HepG2 (cell line): Measurements from ENCODE around the gene IL17C. TPM values are rescaled to one million over a fixed set of nuclear protein-coding genes. Genes with fewer than 3 reads are reported as not detected.

Source experiments
- FOSL1 ChIP-seq: sonication (generic); formaldehyde crosslinking; IDR thresholded peaks from 2 replicates; pipeline ENCODE4 v1.9.0; 2021; ENCODE audit warnings: missing genetic modification reagents, borderline replicate concordance
- HMG20B ChIP-seq: conservative IDR thresholded peaks from 2 replicates; pipeline ENCODE4 v1.6.1; 2016; ENCODE audit warnings: missing genetic modification reagents, missing compliant biosample characterization
- KDM5A ChIP-seq: fragments of 200-600 bp; sonication (generic); IDR thresholded peaks from 2 replicates; pipeline ENCODE4 v1.7.0; 2018; ENCODE audit warnings: antibody characterized with exemption, mild to moderate bottlenecking, low read length, borderline replicate concordance
- NAIF1 ChIP-seq: sonication (generic); formaldehyde crosslinking; IDR thresholded peaks from 2 replicates; pipeline ENCODE4 v1.5.0; 2020; ENCODE audit warnings: mild to moderate bottlenecking, missing genetic modification reagents, borderline replicate concordance
- RARG ChIP-seq: sonication (generic); formaldehyde crosslinking; IDR thresholded peaks from 2 replicates; pipeline ENCODE4 v1.4.0; 2020; ENCODE audit warnings: low read depth, mild to moderate bottlenecking, missing genetic modification reagents
- RNF2 ChIP-seq: fragments of 450-650 bp; conservative IDR thresholded peaks from 2 replicates; pipeline ENCODE4 v1.6.1; 2016; ENCODE audit warnings: low read depth
- SRSF4 ChIP-seq: fragments of 200-400 bp; formaldehyde crosslinking; IDR thresholded peaks from one replicate; pipeline ENCODE4 v1.6.1; 2018; ENCODE audit warnings: mild to moderate bottlenecking, low read depth, low read length, moderate library complexity; ENCODE audit not compliant: poor library complexity, severe bottlenecking
- ZBTB7B ChIP-seq: sonication (generic); formaldehyde crosslinking; IDR thresholded peaks from 2 replicates; pipeline ENCODE4 v1.4.0; 2020; ENCODE audit warnings: missing genetic modification reagents
- ZC3H13 ChIP-seq: sonication (generic); formaldehyde crosslinking; IDR thresholded peaks from 2 replicates; pipeline ENCODE4 v1.8.1; 2023; ENCODE audit warnings: mild to moderate bottlenecking, missing genetic modification reagents, moderate library complexity
- ZNF207 ChIP-seq: fragments of 450-650 bp; IDR thresholded peaks from 2 replicates; pipeline ENCODE4 v1.6.1; 2016; ENCODE audit warnings: antibody characterized with exemption, borderline replicate concordance
- ZNF317 ChIP-seq: sonication (generic); formaldehyde crosslinking; IDR thresholded peaks from 2 replicates; pipeline ENCODE4 v1.5.0; 2020; ENCODE audit warnings: mild to moderate bottlenecking, missing genetic modification reagents
- ZNF326 ChIP-seq: sonication (generic); formaldehyde crosslinking; IDR thresholded peaks from 2 replicates; pipeline ENCODE4 v1.4.0; 2020; ENCODE audit warnings: missing genetic modification reagents, borderline replicate concordance
- ZNF350 ChIP-seq: sonication (generic); formaldehyde crosslinking; IDR thresholded peaks from 2 replicates; pipeline ENCODE4 v1.4.0; 2020; ENCODE audit warnings: mild to moderate bottlenecking, low read depth, missing genetic modification reagents, borderline replicate concordance
- ZNF367 ChIP-seq: sonication (generic); formaldehyde crosslinking; IDR thresholded peaks from 2 replicates; pipeline ENCODE4 v1.4.0; 2020; ENCODE audit warnings: missing genetic modification reagents, borderline replicate concordance
- ZNF674 ChIP-seq: sonication (generic); formaldehyde crosslinking; IDR thresholded peaks from 2 replicates; pipeline ENCODE4 v1.5.0; 2020; ENCODE audit warnings: low read depth, mild to moderate bottlenecking, missing genetic modification reagents
- polyA plus RNA-seq, 8 experiments: library from polyadenylated mRNA; depleted of rRNA in 3 of 8; stranded (reverse) in 7 of 8; unstranded in 1 of 8; fragments of >200 nt; fragmentation: Illumina TruSeq in 4 of 8; extraction: Trizol in 4 of 8; gene quantifications; 2 replicates each; pipeline versions ENCODE4 v1.2.1 to v1.2.3, GENCODE V29; 2011 to 2016; ENCODE audit warnings: low read depth in 4 of 8, missing spikeins in 1 of 8, mixed read lengths in 1 of 8; ENCODE audit not compliant: insufficient read depth in 1 of 8
- total RNA-seq, 5 experiments: library from RNA; depleted of rRNA; stranded (reverse); fragments of >200 nt; fragmentation: Illumina TruSeq; extraction: Trizol; gene quantifications; 2 replicates each; pipeline ENCODE4 v1.2.3, GENCODE V29; 2016; ENCODE audit warnings: low read depth in 1 of 5
- TF ChIP-seq, protein P1 (sequence below): sonication (generic); formaldehyde crosslinking; IDR thresholded peaks from one replicate; pipeline ENCODE4 v1.5.1; 2020; ENCODE audit warnings: mild to moderate bottlenecking, missing genetic modification reagents; ENCODE audit errors: not compliant biosample characterization
- TF ChIP-seq, protein P2 (sequence below): IDR thresholded peaks from 2 replicates; pipeline ENCODE4 v1.6.1; 2016
- TF ChIP-seq, protein P3 (sequence below): sonication (generic); formaldehyde crosslinking; IDR thresholded peaks from 2 replicates; pipeline ENCODE4 v1.5.0; 2020; ENCODE audit warnings: missing genetic modification reagents

The IL17C gene
- total and polyA plus RNA-seq, 2 of the 13 experiments (the other 11 are each of a cell fraction or from before 2014, with no cell fraction given), result not detected

DNA sequence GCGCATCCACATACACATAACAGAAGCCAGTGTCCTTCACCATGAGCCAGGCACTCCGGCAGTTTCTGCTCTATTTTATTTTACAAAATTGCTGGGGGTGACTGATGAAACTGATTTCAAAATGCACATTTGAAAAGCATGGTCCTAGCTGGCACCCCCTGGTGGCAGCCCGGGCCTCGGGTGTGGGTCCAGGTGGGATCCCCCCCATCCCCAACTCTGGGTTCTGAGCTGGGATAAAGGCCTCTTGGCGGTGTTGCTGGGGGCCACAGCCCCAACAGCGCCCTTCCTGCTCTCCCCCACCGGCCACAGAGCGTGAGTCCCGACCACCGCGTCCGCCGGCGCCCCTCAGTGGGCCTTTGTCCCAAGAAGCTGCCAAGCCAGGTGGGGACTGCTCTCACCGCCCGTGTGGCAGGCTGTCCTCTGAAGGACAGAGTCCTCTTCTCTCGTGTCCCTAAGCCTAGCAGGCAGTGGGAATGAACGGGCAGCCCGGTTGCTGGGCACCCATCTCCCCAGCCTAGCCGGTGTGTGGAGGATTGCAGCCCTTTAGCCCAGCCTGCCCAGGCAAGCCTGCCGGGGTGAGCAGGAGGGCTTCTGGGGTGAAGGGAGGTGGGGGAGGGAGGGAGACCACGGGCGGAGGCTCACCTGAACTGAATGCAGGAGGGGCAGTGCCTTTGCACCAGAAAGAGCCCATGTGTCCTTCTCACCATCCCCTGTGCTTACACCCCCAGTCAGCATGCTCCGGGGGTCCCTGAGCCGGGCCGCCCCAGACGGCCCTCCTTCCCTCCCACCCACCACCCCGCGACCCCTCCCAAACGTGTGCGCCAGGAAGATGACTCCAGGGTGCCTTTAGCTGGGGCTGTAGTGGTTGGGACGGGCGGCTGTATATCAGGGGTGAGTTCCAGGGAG, 47.0 kb downstream of the IL17C start (continued):
- TF ChIP-seq, protein P1, sequence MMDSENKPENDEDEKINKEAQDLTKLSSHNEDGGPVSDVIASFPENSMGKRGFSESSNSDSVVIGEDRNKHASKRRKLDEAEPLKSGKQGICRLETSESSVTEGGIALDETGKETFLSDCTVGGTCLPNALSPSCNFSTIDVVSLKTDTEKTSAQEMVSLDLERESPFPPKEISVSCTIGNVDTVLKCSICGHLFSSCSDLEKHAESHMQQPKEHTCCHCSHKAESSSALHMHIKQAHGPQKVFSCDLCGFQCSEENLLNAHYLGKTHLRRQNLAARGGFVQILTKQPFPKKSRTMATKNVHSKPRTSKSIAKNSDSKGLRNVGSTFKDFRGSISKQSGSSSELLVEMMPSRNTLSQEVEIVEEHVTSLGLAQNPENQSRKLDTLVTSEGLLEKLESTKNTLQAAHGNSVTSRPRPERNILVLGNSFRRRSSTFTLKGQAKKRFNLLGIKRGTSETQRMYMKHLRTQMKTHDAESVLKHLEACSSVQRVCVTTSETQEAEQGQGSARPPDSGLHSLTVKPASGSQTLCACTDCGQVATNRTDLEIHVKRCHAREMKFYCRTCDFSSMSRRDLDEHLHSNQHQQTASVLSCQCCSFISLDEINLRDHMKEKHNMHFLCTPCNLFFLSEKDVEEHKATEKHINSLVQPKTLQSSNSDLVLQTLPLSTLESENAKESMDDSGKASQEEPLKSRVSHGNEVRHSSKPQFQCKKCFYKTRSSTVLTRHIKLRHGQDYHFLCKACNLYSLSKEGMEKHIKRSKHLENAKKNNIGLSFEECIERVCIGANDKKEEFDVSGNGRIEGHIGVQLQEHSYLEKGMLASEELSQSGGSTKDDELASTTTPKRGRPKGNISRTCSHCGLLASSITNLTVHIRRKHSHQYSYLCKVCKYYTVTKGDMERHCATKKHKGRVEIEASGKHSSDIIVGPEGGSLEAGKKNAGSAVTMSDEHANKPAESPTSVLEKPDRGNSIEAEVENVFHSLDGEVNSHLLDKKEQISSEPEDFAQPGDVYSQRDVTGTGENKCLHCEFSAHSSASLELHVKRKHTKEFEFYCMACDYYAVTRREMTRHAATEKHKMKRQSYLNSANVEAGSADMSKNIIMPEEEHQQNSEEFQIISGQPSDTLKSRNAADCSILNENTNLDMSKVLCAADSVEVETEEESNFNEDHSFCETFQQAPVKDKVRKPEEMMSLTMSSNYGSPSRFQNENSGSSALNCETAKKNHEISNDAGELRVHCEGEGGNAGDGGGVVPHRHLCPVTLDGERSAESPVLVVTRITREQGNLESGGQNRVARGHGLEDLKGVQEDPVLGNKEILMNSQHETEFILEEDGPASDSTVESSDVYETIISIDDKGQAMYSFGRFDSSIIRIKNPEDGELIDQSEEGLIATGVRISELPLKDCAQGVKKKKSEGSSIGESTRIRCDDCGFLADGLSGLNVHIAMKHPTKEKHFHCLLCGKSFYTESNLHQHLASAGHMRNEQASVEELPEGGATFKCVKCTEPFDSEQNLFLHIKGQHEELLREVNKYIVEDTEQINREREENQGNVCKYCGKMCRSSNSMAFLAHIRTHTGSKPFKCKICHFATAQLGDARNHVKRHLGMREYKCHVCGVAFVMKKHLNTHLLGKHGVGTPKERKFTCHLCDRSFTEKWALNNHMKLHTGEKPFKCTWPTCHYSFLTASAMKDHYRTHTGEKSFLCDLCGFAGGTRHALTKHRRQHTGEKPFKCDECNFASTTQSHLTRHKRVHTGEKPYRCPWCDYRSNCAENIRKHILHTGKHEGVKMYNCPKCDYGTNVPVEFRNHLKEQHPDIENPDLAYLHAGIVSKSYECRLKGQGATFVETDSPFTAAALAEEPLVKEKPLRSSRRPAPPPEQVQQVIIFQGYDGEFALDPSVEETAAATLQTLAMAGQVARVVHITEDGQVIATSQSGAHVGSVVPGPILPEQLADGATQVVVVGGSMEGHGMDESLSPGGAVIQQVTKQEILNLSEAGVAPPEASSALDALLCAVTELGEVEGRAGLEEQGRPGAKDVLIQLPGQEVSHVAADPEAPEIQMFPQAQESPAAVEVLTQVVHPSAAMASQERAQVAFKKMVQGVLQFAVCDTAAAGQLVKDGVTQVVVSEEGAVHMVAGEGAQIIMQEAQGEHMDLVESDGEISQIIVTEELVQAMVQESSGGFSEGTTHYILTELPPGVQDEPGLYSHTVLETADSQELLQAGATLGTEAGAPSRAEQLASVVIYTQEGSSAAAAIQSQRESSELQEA (CRISPR knock-in tag), result no peak
- TF ChIP-seq RARG (CRISPR knock-in tag), result no peak
- no peak for TF ChIP-seq ZNF367
- no peak for TF ChIP-seq ZNF207
- TF ChIP-seq KDM5A, result no peak
- TF ChIP-seq, protein P2, sequence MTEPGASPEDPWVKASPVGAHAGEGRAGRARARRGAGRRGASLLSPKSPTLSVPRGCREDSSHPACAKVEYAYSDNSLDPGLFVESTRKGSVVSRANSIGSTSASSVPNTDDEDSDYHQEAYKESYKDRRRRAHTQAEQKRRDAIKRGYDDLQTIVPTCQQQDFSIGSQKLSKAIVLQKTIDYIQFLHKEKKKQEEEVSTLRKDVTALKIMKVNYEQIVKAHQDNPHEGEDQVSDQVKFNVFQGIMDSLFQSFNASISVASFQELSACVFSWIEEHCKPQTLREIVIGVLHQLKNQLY (CRISPR knock-in tag), result no peak
- TF ChIP-seq ZC3H13, result 0 out of 2 replicates have a peak, but pooled peaks have one; percentile 55
- TF ChIP-seq NAIF1, result no peak
- TF ChIP-seq ZNF326, result no peak
- 0 out of 2 replicates have a peak, but pooled peaks have one; percentile 39 for TF ChIP-seq ZNF350 (CRISPR knock-in tag)
- no peak for TF ChIP-seq RNF2
- 0 out of 2 replicates have a peak, but pooled peaks have one; percentile 59 for TF ChIP-seq ZBTB7B
- TF ChIP-seq ZNF317 (CRISPR knock-in tag), result no peak
- TF ChIP-seq, protein P3, sequence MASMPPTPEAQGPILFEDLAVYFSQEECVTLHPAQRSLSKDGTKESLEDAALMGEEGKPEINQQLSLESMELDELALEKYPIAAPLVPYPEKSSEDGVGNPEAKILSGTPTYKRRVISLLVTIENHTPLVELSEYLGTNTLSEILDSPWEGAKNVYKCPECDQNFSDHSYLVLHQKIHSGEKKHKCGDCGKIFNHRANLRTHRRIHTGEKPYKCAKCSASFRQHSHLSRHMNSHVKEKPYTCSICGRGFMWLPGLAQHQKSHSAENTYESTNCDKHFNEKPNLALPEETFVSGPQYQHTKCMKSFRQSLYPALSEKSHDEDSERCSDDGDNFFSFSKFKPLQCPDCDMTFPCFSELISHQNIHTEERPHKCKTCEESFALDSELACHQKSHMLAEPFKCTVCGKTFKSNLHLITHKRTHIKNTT (CRISPR knock-in tag), result no peak
- TF ChIP-seq FOSL1 (CRISPR knock-in tag), result no peak
- TF ChIP-seq SRSF4, result no peak
- TF ChIP-seq ZNF674 (CRISPR knock-in tag), result no peak
- TF ChIP-seq HMG20B, result no peak
